Measurements from ENCODE around the gene CLEC2B. TPM values are rescaled to one million over a fixed set of nuclear protein-coding genes. Genes with fewer than 3 reads are reported as not detected.
A peak's percentile ranks its signal among the peaks of the same experiment; 100 is the strongest.

Gene CLEC2B
- total RNA-seq, 1 donor from 2014 or later: 3.9 TPM

DNA sequence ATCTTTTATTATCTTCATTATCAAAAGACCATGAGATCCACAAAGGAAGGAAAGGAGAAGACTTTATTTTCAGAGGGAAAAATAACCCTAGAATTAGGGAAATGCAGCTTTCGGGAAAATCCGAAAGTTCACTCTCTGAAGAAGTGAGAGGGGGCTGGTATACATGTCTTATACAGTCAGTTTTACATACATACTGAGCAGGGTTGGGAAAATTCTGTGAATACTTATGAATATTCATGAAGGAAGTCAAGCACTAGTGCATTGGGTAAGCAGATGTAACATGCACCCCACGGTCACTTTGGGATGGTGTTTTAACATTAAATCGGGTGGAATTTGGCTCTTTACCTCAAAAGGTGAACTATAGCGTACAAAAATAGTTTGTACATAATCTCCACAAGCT, 57.5 kb downstream of the CLEC2B start:
- TF ChIP-seq, protein P1, sequence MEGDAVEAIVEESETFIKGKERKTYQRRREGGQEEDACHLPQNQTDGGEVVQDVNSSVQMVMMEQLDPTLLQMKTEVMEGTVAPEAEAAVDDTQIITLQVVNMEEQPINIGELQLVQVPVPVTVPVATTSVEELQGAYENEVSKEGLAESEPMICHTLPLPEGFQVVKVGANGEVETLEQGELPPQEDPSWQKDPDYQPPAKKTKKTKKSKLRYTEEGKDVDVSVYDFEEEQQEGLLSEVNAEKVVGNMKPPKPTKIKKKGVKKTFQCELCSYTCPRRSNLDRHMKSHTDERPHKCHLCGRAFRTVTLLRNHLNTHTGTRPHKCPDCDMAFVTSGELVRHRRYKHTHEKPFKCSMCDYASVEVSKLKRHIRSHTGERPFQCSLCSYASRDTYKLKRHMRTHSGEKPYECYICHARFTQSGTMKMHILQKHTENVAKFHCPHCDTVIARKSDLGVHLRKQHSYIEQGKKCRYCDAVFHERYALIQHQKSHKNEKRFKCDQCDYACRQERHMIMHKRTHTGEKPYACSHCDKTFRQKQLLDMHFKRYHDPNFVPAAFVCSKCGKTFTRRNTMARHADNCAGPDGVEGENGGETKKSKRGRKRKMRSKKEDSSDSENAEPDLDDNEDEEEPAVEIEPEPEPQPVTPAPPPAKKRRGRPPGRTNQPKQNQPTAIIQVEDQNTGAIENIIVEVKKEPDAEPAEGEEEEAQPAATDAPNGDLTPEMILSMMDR (IDR thresholded peaks at IDR 0.05; ENCODE audit: insufficient read depth, low read length, severe bottlenecking): no peak
- peaks cover 3% of the 10 kb centered on the region for H3K27me3 ChIP-seq (ENCODE audit: control insufficient read depth, insufficient read depth, low read length)
- DNase-seq (ENCODE audit: low read depth) (no peak), FAIRE-seq (no peak)
- no peak overlapping the region for H3K4me3 ChIP-seq (ENCODE audit: low read depth, low read length)
- H3K36me3 ChIP-seq (ENCODE audit: control insufficient read depth, insufficient read depth, low read length): no peaks in the 10 kb centered on the region

DNA sequence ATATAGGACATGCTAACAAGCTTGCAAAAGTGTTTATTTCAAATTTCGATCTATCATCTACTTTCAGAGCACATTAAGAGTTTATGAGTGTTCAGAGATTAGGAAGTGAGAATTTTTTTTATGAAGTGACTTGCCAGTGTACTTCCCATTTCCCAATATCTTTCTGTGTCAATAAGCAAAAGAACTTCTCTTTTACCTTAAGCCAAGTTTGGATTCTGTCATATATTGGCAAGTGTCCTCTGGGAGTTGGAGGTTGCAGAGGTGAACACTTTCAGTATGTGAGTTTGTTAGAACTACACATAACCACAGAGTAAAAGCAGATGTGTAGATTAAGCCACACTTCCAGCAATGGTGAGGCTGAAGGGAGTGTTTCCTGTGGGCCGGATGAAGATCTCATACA, 58.5 kb downstream of the CLEC2B start:
- DNase-seq (ENCODE audit: low read depth) (no peak), FAIRE-seq (no peak)
- Histone ChIP-seq H3K4me3 (ENCODE audit: low read depth, low read length) (no peak overlapping the region), H3K27me3 (ENCODE audit: control insufficient read depth, insufficient read depth, low read length) (peaks cover 3% of the 10 kb centered on the region), H3K36me3 (ENCODE audit: control insufficient read depth, insufficient read depth, low read length) (no peaks in the 10 kb centered on the region)
- TF ChIP-seq, protein P1 (IDR thresholded peaks at IDR 0.05; ENCODE audit: insufficient read depth, low read length, severe bottlenecking): no peak

DNA sequence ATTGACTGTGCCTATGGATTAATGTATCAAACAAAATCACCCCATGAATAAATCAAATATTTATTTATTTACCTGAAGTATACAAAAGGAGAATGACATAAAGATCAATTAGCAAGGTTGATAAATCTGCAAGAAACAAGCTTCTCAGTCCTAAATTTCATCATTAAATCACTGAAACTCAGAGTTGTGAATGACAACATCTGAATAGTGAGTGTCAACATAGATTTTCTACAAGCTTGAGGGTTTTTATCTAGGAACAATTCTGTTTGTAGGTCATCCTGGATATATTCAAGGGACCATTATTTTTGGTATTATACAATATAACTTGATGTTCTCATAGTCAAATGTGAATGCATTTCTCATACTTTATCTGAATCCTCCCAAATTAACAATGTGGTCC, 59.3 kb downstream of the CLEC2B start:
- TF ChIP-seq, protein P1 (IDR thresholded peaks at IDR 0.05; ENCODE audit: insufficient read depth, low read length, severe bottlenecking): no peak

GRCh38 chr12:9809338-9809737, 59.8 kb downstream of the CLEC2B start:
- DNase-seq (ENCODE audit: low read depth): no peak
- TF ChIP-seq, protein P1 (IDR thresholded peaks at IDR 0.05; ENCODE audit: insufficient read depth, low read length, severe bottlenecking): no peak
- H3K36me3 ChIP-seq (ENCODE audit: control insufficient read depth, insufficient read depth, low read length): no peaks in the 10 kb centered on the region
- H3K27me3 ChIP-seq (ENCODE audit: control insufficient read depth, insufficient read depth, low read length): peaks cover 3% of the 10 kb centered on the region
- no peak overlapping the region for H3K4me3 ChIP-seq (ENCODE audit: low read depth, low read length)
- no peak for FAIRE-seq

More for the DNA sequence above, 59.3 kb downstream of the CLEC2B start:
- DNase-seq (ENCODE audit: low read depth) (no peak), FAIRE-seq (no peak)
- Histone ChIP-seq H3K4me3 (ENCODE audit: low read depth, low read length) (no peak overlapping the region), H3K36me3 (ENCODE audit: control insufficient read depth, insufficient read depth, low read length) (no peaks in the 10 kb centered on the region), H3K27me3 (ENCODE audit: control insufficient read depth, insufficient read depth, low read length) (peaks cover 3% of the 10 kb centered on the region)

- peaks cover under 1% of the 10 kb centered on the region for H3K27me3 ChIP-seq (ENCODE audit: control insufficient read depth, insufficient read depth, low read length)
- no peaks in the 10 kb centered on the region for H3K36me3 ChIP-seq (ENCODE audit: control insufficient read depth, insufficient read depth, low read length)
- no peak for FAIRE-seq
- H3K4me3 ChIP-seq (ENCODE audit: low read depth, low read length): no peak overlapping the region
- DNase-seq (ENCODE audit: low read depth): peak; percentile 64
- TF ChIP-seq, protein P1 (IDR thresholded peaks at IDR 0.05; ENCODE audit: insufficient read depth, low read length, severe bottlenecking): no peak
Measured at GRCh38 chr12:9808504-9808903, 60.6 kb downstream of the CLEC2B start.

GRCh38 chr12:9806714-9807113, 62.4 kb downstream of the CLEC2B start:
- H3K4me3 ChIP-seq (ENCODE audit: low read depth, low read length): no peak overlapping the region
- TF ChIP-seq, protein P1 (IDR thresholded peaks at IDR 0.05; ENCODE audit: insufficient read depth, low read length, severe bottlenecking): no peak
- FAIRE-seq (no peak), DNase-seq (ENCODE audit: low read depth) (no peak)
- no peaks in the 10 kb centered on the region for H3K36me3 ChIP-seq (ENCODE audit: control insufficient read depth, insufficient read depth, low read length)
- no peaks in the 10 kb centered on the region for H3K27me3 ChIP-seq (ENCODE audit: control insufficient read depth, insufficient read depth, low read length)

Measured in bronchial epithelial cell (primary cell).